ENCODE data around the gene C2CD3. TPM values are rescaled to one million over a fixed set of nuclear protein-coding genes. Genes with fewer than 3 reads are reported as not detected.

C2CD3 gene
- total RNA-seq, 1 donor from 2014 or later = 53.7 TPM

DNA sequence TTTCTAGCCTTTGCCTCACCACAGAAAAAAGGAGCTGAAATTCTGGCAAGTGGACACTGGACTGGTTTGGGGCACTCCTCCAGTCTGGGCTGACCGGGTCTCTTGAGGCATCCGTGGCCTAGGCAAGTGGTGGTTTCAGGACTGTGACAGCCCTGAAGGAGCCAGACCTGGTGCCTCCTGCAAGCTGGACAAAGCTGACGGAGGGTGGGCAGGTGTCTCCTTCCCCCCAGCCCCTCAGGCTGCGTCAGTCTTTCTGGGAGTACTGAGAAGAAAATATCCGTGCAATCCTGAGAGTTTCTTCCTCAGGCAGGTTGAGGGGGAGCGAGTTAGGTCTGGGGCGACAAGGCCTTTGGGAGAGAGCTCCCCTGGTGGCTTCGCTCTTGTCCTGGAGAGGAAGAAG, 157.7 kb downstream of the C2CD3 start:
- no peaks in the 10 kb centered on the region for H4K20me1 ChIP-seq (ENCODE audit: insufficient read depth, low read length)
- peaks cover 3% of the 10 kb centered on the region for H3K4me1 Mint-ChIP-seq (ENCODE audit: low read depth, unreplicated experiment)

DNA sequence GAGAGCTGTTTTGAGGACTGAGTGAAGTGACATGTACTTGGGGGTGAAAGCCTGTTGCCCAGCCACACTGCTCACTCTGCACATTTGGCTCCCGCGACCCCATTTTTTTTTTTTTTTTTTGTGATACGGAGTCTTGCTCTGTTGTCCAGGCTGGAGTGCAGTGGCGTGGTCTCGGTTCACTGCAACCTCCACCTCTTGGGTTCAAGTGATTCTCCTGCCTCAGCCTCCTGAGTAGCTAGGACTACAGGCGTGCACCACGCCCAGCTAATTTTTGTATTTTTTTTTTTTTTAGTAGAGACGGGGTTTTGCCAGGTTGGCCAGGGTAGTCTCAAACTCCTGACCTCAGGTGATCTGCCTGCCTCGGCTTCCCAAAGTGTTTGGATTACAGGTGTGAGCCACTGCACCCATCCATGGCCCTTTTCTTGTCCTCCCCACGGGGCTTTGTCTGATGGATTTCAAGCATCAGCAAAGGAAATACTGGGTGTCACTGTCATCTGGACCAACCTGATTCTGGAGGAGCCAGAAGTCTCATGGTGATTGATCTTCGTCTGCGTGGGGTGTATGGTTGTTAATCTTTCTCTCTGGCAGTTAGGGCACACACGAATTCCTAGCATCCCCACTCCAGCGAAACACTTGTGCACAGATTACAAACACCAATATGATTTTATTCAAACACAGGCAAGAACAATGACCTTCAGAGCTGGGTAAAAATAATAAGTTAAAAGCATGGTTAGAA, 158.6 kb downstream of the C2CD3 start:
- FAIRE-seq (no peak), DNase-seq (ENCODE audit: low read depth) (no peak)
- no peak overlapping the region for H3K4me2 ChIP-seq (ENCODE audit: low read length)
- Mint-ChIP-seq H3K36me3 (ENCODE audit: low read depth, unreplicated experiment) (peaks cover 51% of the 10 kb centered on the region), H3K9me3 (ENCODE audit: unreplicated experiment) (no peaks in the 10 kb centered on the region), H3K4me3 (ENCODE audit: unreplicated experiment) (no peak overlapping the region), H3K27ac (ENCODE audit: unreplicated experiment) (peak overlapping the region; percentile 12), H3K27me3 (ENCODE audit: low read depth, unreplicated experiment) (peaks cover 2% of the 10 kb centered on the region), H3K4me1 (ENCODE audit: low read depth, unreplicated experiment) (peaks cover 3% of the 10 kb centered on the region)
- H3K36me3 ChIP-seq (ENCODE audit: insufficient read depth, low read length) = no peaks in the 10 kb centered on the region
- no peaks in the 10 kb centered on the region for H3K79me2 ChIP-seq (ENCODE audit: insufficient read depth, low read length)
- no peak overlapping the region for H3K9ac ChIP-seq (ENCODE audit: low read length)
- H3K27me3 ChIP-seq (ENCODE audit: insufficient read depth, low read length) = no peaks in the 10 kb centered on the region
- TF ChIP-seq, protein P1, sequence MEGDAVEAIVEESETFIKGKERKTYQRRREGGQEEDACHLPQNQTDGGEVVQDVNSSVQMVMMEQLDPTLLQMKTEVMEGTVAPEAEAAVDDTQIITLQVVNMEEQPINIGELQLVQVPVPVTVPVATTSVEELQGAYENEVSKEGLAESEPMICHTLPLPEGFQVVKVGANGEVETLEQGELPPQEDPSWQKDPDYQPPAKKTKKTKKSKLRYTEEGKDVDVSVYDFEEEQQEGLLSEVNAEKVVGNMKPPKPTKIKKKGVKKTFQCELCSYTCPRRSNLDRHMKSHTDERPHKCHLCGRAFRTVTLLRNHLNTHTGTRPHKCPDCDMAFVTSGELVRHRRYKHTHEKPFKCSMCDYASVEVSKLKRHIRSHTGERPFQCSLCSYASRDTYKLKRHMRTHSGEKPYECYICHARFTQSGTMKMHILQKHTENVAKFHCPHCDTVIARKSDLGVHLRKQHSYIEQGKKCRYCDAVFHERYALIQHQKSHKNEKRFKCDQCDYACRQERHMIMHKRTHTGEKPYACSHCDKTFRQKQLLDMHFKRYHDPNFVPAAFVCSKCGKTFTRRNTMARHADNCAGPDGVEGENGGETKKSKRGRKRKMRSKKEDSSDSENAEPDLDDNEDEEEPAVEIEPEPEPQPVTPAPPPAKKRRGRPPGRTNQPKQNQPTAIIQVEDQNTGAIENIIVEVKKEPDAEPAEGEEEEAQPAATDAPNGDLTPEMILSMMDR (IDR thresholded peaks at IDR 0.05; ENCODE audit: insufficient read depth, low read depth, low read length) = no peak
- no peak for TF ChIP-seq EZH2 (IDR thresholded peaks at IDR 0.05; ENCODE audit: insufficient read depth, low read length)
- no peaks in the 10 kb centered on the region for H3K9me3 ChIP-seq (ENCODE audit: insufficient read depth, low read depth, low read length)
- H3K4me3 ChIP-seq (ENCODE audit: insufficient read depth, low read depth, low read length) = no peak overlapping the region
- H3K4me1 ChIP-seq (ENCODE audit: insufficient read depth, low read length) = no peaks in the 10 kb centered on the region
- H4K20me1 ChIP-seq (ENCODE audit: insufficient read depth, low read length) = no peaks in the 10 kb centered on the region
- H3K27ac ChIP-seq (ENCODE audit: low read depth, low read length) = no peak overlapping the region
- H2AFZ ChIP-seq (ENCODE audit: low read depth, low read length) = no peak overlapping the region

More for the DNA sequence above, 157.7 kb downstream of the C2CD3 start:
- H3K4me1 ChIP-seq (ENCODE audit: insufficient read depth, low read length) = no peaks in the 10 kb centered on the region
- no peaks in the 10 kb centered on the region for H3K9me3 ChIP-seq (ENCODE audit: insufficient read depth, low read depth, low read length)
- H3K4me2 ChIP-seq (ENCODE audit: low read length) = no peak overlapping the region
- H3K36me3 ChIP-seq (ENCODE audit: insufficient read depth, low read length) = no peaks in the 10 kb centered on the region
- H3K27ac Mint-ChIP-seq (ENCODE audit: unreplicated experiment) = no peak overlapping the region
- H3K9me3 Mint-ChIP-seq (ENCODE audit: unreplicated experiment) = no peaks in the 10 kb centered on the region
- H3K36me3 Mint-ChIP-seq (ENCODE audit: low read depth, unreplicated experiment) = peaks cover 52% of the 10 kb centered on the region
- no peak overlapping the region for H3K4me3 Mint-ChIP-seq (ENCODE audit: unreplicated experiment)
- DNase-seq (ENCODE audit: low read depth) = no peak
- no peak overlapping the region for H3K9ac ChIP-seq (ENCODE audit: low read length)
- TF ChIP-seq, protein P1 (IDR thresholded peaks at IDR 0.05; ENCODE audit: insufficient read depth, low read depth, low read length) = no peak
- TF ChIP-seq EZH2 (IDR thresholded peaks at IDR 0.05; ENCODE audit: insufficient read depth, low read length) = no peak
- no peak for FAIRE-seq
- no peak overlapping the region for H3K4me3 ChIP-seq (ENCODE audit: insufficient read depth, low read depth, low read length)
- H3K79me2 ChIP-seq (ENCODE audit: insufficient read depth, low read length) = no peaks in the 10 kb centered on the region
- peaks cover 2% of the 10 kb centered on the region for H3K27me3 Mint-ChIP-seq (ENCODE audit: low read depth, unreplicated experiment)
- H2AFZ ChIP-seq (ENCODE audit: low read depth, low read length) = no peak overlapping the region
- no peak overlapping the region for H3K27ac ChIP-seq (ENCODE audit: low read depth, low read length)
- no peaks in the 10 kb centered on the region for H3K27me3 ChIP-seq (ENCODE audit: insufficient read depth, low read length)

Data from astrocyte (in vitro differentiated cells and primary cell).